Measurements from ENCODE around the gene KPNA3.
"Not testable (repeated sequence)": the region's sequence is repeated elsewhere in the genome, so short reads cannot be mapped to it uniquely, and the experiment has no call there.

KPNA3 gene

GRCh38 chr13:49760558-49760957 lies 31.9 kb downstream of the KPNA3 start:
- DNase-seq (ENCODE audit: insufficient read length, low spot score) (no peak), FAIRE-seq (peak; percentile 23)

GRCh38 chr13:49759503-49759902 lies 33.0 kb downstream of the KPNA3 start:
- FAIRE-seq: no peak
- DNase-seq (ENCODE audit: insufficient read length, low spot score): no peak

GRCh38 chr13:49756263-49756662 lies 36.2 kb downstream of the KPNA3 start:
- no peak for DNase-seq (ENCODE audit: insufficient read length, low spot score)
- no peak for FAIRE-seq

- FAIRE-seq (no peak), DNase-seq (ENCODE audit: insufficient read length, low spot score) (no peak)
These were observed 38.3 kb downstream of the KPNA3 start for GRCh38 chr13:49754146-49754545.

GRCh38 chr13:49749848-49750247 lies 42.6 kb downstream of the KPNA3 start:
- DNase-seq (ENCODE audit: insufficient read length, low spot score): no peak
- FAIRE-seq: no peak

GRCh38 chr13:49746111-49746510 lies 46.4 kb downstream of the KPNA3 start:
- FAIRE-seq (no peak), DNase-seq (ENCODE audit: insufficient read length, low spot score) (no peak)

GRCh38 chr13:49740870-49741269 lies 51.6 kb downstream of the KPNA3 start:
- DNase-seq (ENCODE audit: insufficient read length, low spot score) (no peak), FAIRE-seq (no peak)

- no peak for FAIRE-seq
- DNase-seq (ENCODE audit: insufficient read length, low spot score): no peak
These were observed 52.8 kb downstream of the KPNA3 start for GRCh38 chr13:49739498-49740187.

- peak; percentile 73 for FAIRE-seq
These were observed 59.1 kb downstream of the KPNA3 start for GRCh38 chr13:49733181-49733951.

GRCh38 chr13:49731766-49732165 lies 60.7 kb downstream of the KPNA3 start:
- no peak for FAIRE-seq
- no peak for DNase-seq (ENCODE audit: insufficient read length, low spot score)

More at GRCh38 chr13:49733181-49733951, 59.1 kb downstream of the KPNA3 start:
- no peak for DNase-seq (ENCODE audit: insufficient read length, low spot score)

GRCh38 chr13:49716615-49717014 lies 75.9 kb downstream of the KPNA3 start:
- FAIRE-seq: no peak

GRCh38 chr13:49714757-49715156 lies 77.7 kb downstream of the KPNA3 start:
- FAIRE-seq: no peak
- no peak for DNase-seq (ENCODE audit: insufficient read length, low spot score)

More at GRCh38 chr13:49716615-49717014, 75.9 kb downstream of the KPNA3 start:
- no peak for DNase-seq (ENCODE audit: insufficient read length, low spot score)

- DNase-seq (ENCODE audit: insufficient read length, low spot score): no peak
- no peak for FAIRE-seq
These were observed 81.1 kb downstream of the KPNA3 start for GRCh38 chr13:49711218-49711863.

GRCh38 chr13:49704264-49704663 lies 88.2 kb downstream of the KPNA3 start:
- FAIRE-seq; DNase-seq (ENCODE audit: insufficient read length, low spot score): not testable (repeated sequence)

- FAIRE-seq: no peak
- no peak for DNase-seq (ENCODE audit: insufficient read length, low spot score)
These were observed 91.0 kb downstream of the KPNA3 start for GRCh38 chr13:49701491-49701890.

GRCh38 chr13:49697468-49697867 lies 95.0 kb downstream of the KPNA3 start:
- FAIRE-seq (no peak), DNase-seq (ENCODE audit: insufficient read length, low spot score) (no peak)

- no peak for FAIRE-seq
- no peak for DNase-seq (ENCODE audit: insufficient read length, low spot score)
These were observed 98.0 kb downstream of the KPNA3 start for GRCh38 chr13:49694446-49694845.

GRCh38 chr13:49693877-49694276 lies 98.6 kb downstream of the KPNA3 start:
- FAIRE-seq (no peak), DNase-seq (ENCODE audit: insufficient read length, low spot score) (no peak)

- no peak for DNase-seq (ENCODE audit: insufficient read length, low spot score)
- FAIRE-seq: no peak
These were observed 99.2 kb downstream of the KPNA3 start for GRCh38 chr13:49693191-49693733.

GRCh38 chr13:49690995-49691784 lies 101.3 kb downstream of the KPNA3 start, which contains the start of gene EBPL:
Gene EBPL (minus strand): TSS chr13:49691486. CDS start chr13:49691424, 62 bp downstream.
- peak; percentile 89 for FAIRE-seq
- peak; percentile 95 for DNase-seq (ENCODE audit: insufficient read length, low spot score)

Measured in GM19239 (cell line).